ENCODE measurements around the gene MAST4. TPM values are rescaled to one million over a fixed set of nuclear protein-coding genes. Genes with fewer than 3 reads are reported as not detected.
A peak's percentile ranks its signal among the peaks of the same experiment; 100 is the strongest.

Gene MAST4
- total and polyA plus RNA-seq, 7 experiments from 2014 or later = 11.3 to 39.0 (median 28.3) TPM

- Histone ChIP-seq H3K9me3 (ENCODE audit: control insufficient read depth in 2 of 3, low read length in 3 of 3) (no peaks in the 10 kb centered on the region), H3K27ac (ENCODE audit: low read depth, low read length) (no peak overlapping the region), H3K4me1 (ENCODE audit: control insufficient read depth in 2 of 2, insufficient read depth in 2 of 2, low read length in 2 of 2) (no peaks in the 10 kb centered on the region), H3K36me3 (ENCODE audit: control insufficient read depth in 2 of 3, insufficient read depth in 3 of 3, low read length in 3 of 3) (no peaks in the 10 kb centered on the region), H3K4me3 (ENCODE audit: low read length) (no peak overlapping the region), H3K27me3 (ENCODE audit: control insufficient read depth in 2 of 2, insufficient read depth in 2 of 2, low read length in 2 of 2) (no peaks in the 10 kb centered on the region)
- intact Hi-C loops (cut with micrococcal nuclease) = no loop called here
- DNase-seq (no peak), ATAC-seq (no peak)
- ChIA-PET POLR2A (no interaction called here), CTCF (interaction anchor here (0.6 kb wide), 1 partner anchor 1344 kb away, joined by 3 read pairs; no protein-coding TSS in a partner anchor)
- Mint-ChIP-seq H3K36me3 (peaks cover 0 to 21% (median 4%) of the 10 kb centered on the region in 5 donors), H3K27ac (no peak overlapping the region), H3K4me1 (peaks cover 1 to 20% (median 4%) of the 10 kb centered on the region in 7 donors), H3K9me3 (peaks cover 0 to 7% (median 0%) of the 10 kb centered on the region in 11 donors), H3K4me3 (no peak overlapping the region), H3K27me3 (peaks cover 4 to 23% (median 6%) of the 10 kb centered on the region in 5 donors)
Measured at GRCh38 chr5:66947458-66947857, 351.3 kb downstream of the MAST4 start.

GRCh38 chr5:66949066-66949465 is 352.9 kb downstream of the MAST4 start:
- H3K4me1 Mint-ChIP-seq = peaks cover 3 to 23% (median 7%) of the 10 kb centered on the region in 7 donors
- no peak overlapping the region for H3K27ac Mint-ChIP-seq
- Histone ChIP-seq H3K27ac (ENCODE audit: low read depth, low read length) (no peak overlapping the region), H3K4me1 (ENCODE audit: control insufficient read depth in 2 of 2, insufficient read depth in 2 of 2, low read length in 2 of 2) (no peaks in the 10 kb centered on the region), H3K27me3 (ENCODE audit: control insufficient read depth in 2 of 2, insufficient read depth in 2 of 2, low read length in 2 of 2) (no peaks in the 10 kb centered on the region), H3K4me3 (ENCODE audit: low read length) (no peak overlapping the region), H3K9me3 (ENCODE audit: control insufficient read depth in 2 of 3, low read length in 3 of 3) (no peaks in the 10 kb centered on the region), H3K36me3 (ENCODE audit: control insufficient read depth in 2 of 3, insufficient read depth in 3 of 3, low read length in 3 of 3) (no peaks in the 10 kb centered on the region)
- ChIA-PET POLR2A (no interaction called here), CTCF (no interaction called here)
- peaks cover 2 to 23% (median 6%) of the 10 kb centered on the region in 5 donors for H3K27me3 Mint-ChIP-seq
- DNase-seq = no peak
- H3K4me3 Mint-ChIP-seq = no peak overlapping the region
- intact Hi-C loops (cut with micrococcal nuclease) = no loop called here
- peaks cover 0 to 9% (median 0%) of the 10 kb centered on the region in 11 donors for H3K9me3 Mint-ChIP-seq
- no peak for ATAC-seq
- peaks cover 0 to 20% (median 4%) of the 10 kb centered on the region in 5 donors for H3K36me3 Mint-ChIP-seq

- Histone ChIP-seq H3K4me1 (ENCODE audit: control insufficient read depth in 2 of 2, insufficient read depth in 2 of 2, low read length in 2 of 2) (no peaks in the 10 kb centered on the region), H3K36me3 (ENCODE audit: control insufficient read depth in 2 of 3, insufficient read depth in 3 of 3, low read length in 3 of 3) (no peaks in the 10 kb centered on the region), H3K27me3 (ENCODE audit: control insufficient read depth in 2 of 2, insufficient read depth in 2 of 2, low read length in 2 of 2) (no peaks in the 10 kb centered on the region), H3K27ac (ENCODE audit: low read depth, low read length) (no peak overlapping the region), H3K4me3 (ENCODE audit: low read length) (no peak overlapping the region), H3K9me3 (ENCODE audit: control insufficient read depth in 2 of 3, low read length in 3 of 3) (no peaks in the 10 kb centered on the region)
- no peak overlapping the region for H3K4me3 Mint-ChIP-seq
- DNase-seq = peak in 2 of 9 donors; percentile 3 to 8
- CTCF ChIA-PET = no interaction called here
- no peak overlapping the region for H3K27ac Mint-ChIP-seq
- POLR2A ChIA-PET = interaction anchor here (0.6 kb wide), 1 partner anchor 28 kb away, joined by 5 read pairs; no protein-coding TSS in a partner anchor
- H3K36me3 Mint-ChIP-seq = peaks cover 0 to 20% (median 4%) of the 10 kb centered on the region in 5 donors
- peaks cover 0 to 8% (median 5%) of the 10 kb centered on the region in 5 donors for H3K27me3 Mint-ChIP-seq
- peaks cover 0 to 9% (median 0%) of the 10 kb centered on the region in 11 donors for H3K9me3 Mint-ChIP-seq
- intact Hi-C loops (cut with micrococcal nuclease) = no loop called here
- no peak for ATAC-seq
- H3K4me1 Mint-ChIP-seq = peaks cover 3 to 13% (median 7%) of the 10 kb centered on the region in 7 donors
Measured at GRCh38 chr5:66952153-66952552, 356.0 kb downstream of the MAST4 start.

- H3K4me1 Mint-ChIP-seq = peaks cover 3 to 13% (median 7%) of the 10 kb centered on the region in 7 donors
- intact Hi-C loops (cut with micrococcal nuclease) = no loop called here
- ChIA-PET POLR2A (no interaction called here), CTCF (no interaction called here)
- H3K27ac Mint-ChIP-seq = no peak overlapping the region
- Histone ChIP-seq H3K4me3 (ENCODE audit: low read length) (no peak overlapping the region), H3K4me1 (ENCODE audit: control insufficient read depth in 2 of 2, insufficient read depth in 2 of 2, low read length in 2 of 2) (no peaks in the 10 kb centered on the region), H3K27me3 (ENCODE audit: control insufficient read depth in 2 of 2, insufficient read depth in 2 of 2, low read length in 2 of 2) (no peaks in the 10 kb centered on the region), H3K27ac (ENCODE audit: low read depth, low read length) (no peak overlapping the region), H3K36me3 (ENCODE audit: control insufficient read depth in 2 of 3, insufficient read depth in 3 of 3, low read length in 3 of 3) (no peaks in the 10 kb centered on the region), H3K9me3 (ENCODE audit: control insufficient read depth in 2 of 3, low read length in 3 of 3) (no peaks in the 10 kb centered on the region)
- H3K9me3 Mint-ChIP-seq = peaks cover 0 to 9% (median 0%) of the 10 kb centered on the region in 11 donors
- H3K36me3 Mint-ChIP-seq = peaks cover 0 to 7% (median 4%) of the 10 kb centered on the region in 5 donors
- H3K27me3 Mint-ChIP-seq = peaks cover 0 to 9% (median 5%) of the 10 kb centered on the region in 5 donors
- ATAC-seq (no peak), DNase-seq (no peak)
- no peak overlapping the region for H3K4me3 Mint-ChIP-seq
Measured at GRCh38 chr5:66956439-66956838, 360.2 kb downstream of the MAST4 start.

GRCh38 chr5:66958201-66958979 is 362.2 kb downstream of the MAST4 start:
- Mint-ChIP-seq H3K4me1 (no peaks in the 10 kb centered on the region), H3K36me3 (no peaks in the 10 kb centered on the region), H3K9me3 (no peaks in the 10 kb centered on the region), H3K4me3 (no peak overlapping the region), H3K27ac (no peak overlapping the region), H3K27me3 (peaks cover 0 to 9% (median 5%) of the 10 kb centered on the region in 5 donors)
- Histone ChIP-seq H3K27me3 (ENCODE audit: control insufficient read depth in 2 of 2, insufficient read depth in 2 of 2, low read length in 2 of 2) (no peaks in the 10 kb centered on the region), H3K4me1 (ENCODE audit: control insufficient read depth in 2 of 2, insufficient read depth in 2 of 2, low read length in 2 of 2) (no peaks in the 10 kb centered on the region), H3K27ac (ENCODE audit: low read depth, low read length) (no peak overlapping the region), H3K36me3 (ENCODE audit: control insufficient read depth in 2 of 3, insufficient read depth in 3 of 3, low read length in 3 of 3) (no peaks in the 10 kb centered on the region), H3K9me3 (ENCODE audit: control insufficient read depth in 2 of 3, low read length in 3 of 3) (no peaks in the 10 kb centered on the region), H3K4me3 (ENCODE audit: low read length) (no peak overlapping the region)
- no peak for ATAC-seq
- DNase-seq = no peak
- CTCF ChIA-PET = interaction anchor here (0.7 kb wide), 1 partner anchor 40 kb away, joined by 3 read pairs; no protein-coding TSS in a partner anchor
- POLR2A ChIA-PET = no interaction called here
- intact Hi-C loops (cut with micrococcal nuclease) = no loop called here

- intact Hi-C loops (cut with micrococcal nuclease) = no loop called here
- Mint-ChIP-seq H3K4me3 (no peak overlapping the region), H3K36me3 (no peaks in the 10 kb centered on the region), H3K27ac (no peak overlapping the region), H3K27me3 (peaks cover 0 to 12% (median 4%) of the 10 kb centered on the region in 5 donors), H3K9me3 (no peaks in the 10 kb centered on the region), H3K4me1 (no peaks in the 10 kb centered on the region)
- Histone ChIP-seq H3K36me3 (ENCODE audit: control insufficient read depth in 2 of 3, insufficient read depth in 3 of 3, low read length in 3 of 3) (no peaks in the 10 kb centered on the region), H3K4me1 (ENCODE audit: control insufficient read depth in 2 of 2, insufficient read depth in 2 of 2, low read length in 2 of 2) (no peaks in the 10 kb centered on the region), H3K9me3 (ENCODE audit: control insufficient read depth in 2 of 3, low read length in 3 of 3) (no peaks in the 10 kb centered on the region), H3K27me3 (ENCODE audit: control insufficient read depth in 2 of 2, insufficient read depth in 2 of 2, low read length in 2 of 2) (no peaks in the 10 kb centered on the region), H3K27ac (ENCODE audit: low read depth, low read length) (no peak overlapping the region), H3K4me3 (ENCODE audit: low read length) (no peak overlapping the region)
- no peak for ATAC-seq
- DNase-seq = no peak
- CTCF ChIA-PET = no interaction called here
- POLR2A ChIA-PET = no interaction called here
Measured at GRCh38 chr5:66958980-66959641, 362.9 kb downstream of the MAST4 start.
